ENCODE data around the gene SLC16A9. TPM values are rescaled to one million over a fixed set of nuclear protein-coding genes. Genes with fewer than 3 reads are reported as not detected.

Gene SLC16A9
- total RNA-seq, 1 donor from 2014 or later: 1.2 TPM

- ChIA-PET POLR2A (no interaction called here), CTCF (no interaction called here)
- Mint-ChIP-seq H3K4me1 (peaks cover 10% of the 10 kb centered on the region), H3K27me3 (no peaks in the 10 kb centered on the region), H3K36me3 (ENCODE audit: low read depth) (no peaks in the 10 kb centered on the region), H3K4me3 (no peak overlapping the region), H3K9me3 (peaks cover 8% of the 10 kb centered on the region), H3K27ac (no peak overlapping the region)
- ATAC-seq (ENCODE audit: low read depth) (no peak), DNase-seq (no peak)
- no peak for TF ChIP-seq CTCF (IDR thresholded peaks at IDR 0.05)
- intact Hi-C loops (cut with micrococcal nuclease): no loop called here
Measured at GRCh38 chr10:59657724-59658123, 51.9 kb downstream of the SLC16A9 start.

- DNase-seq (no peak), ATAC-seq (ENCODE audit: low read depth) (no peak)
- intact Hi-C loops (cut with micrococcal nuclease): no loop called here
- Mint-ChIP-seq H3K4me3 (no peak overlapping the region), H3K27me3 (no peaks in the 10 kb centered on the region), H3K9me3 (peaks cover 8% of the 10 kb centered on the region), H3K4me1 (peaks cover 17% of the 10 kb centered on the region), H3K27ac (no peak overlapping the region), H3K36me3 (ENCODE audit: low read depth) (no peaks in the 10 kb centered on the region)
- POLR2A ChIA-PET: no interaction called here
- TF ChIP-seq CTCF (IDR thresholded peaks at IDR 0.05): no peak
- CTCF ChIA-PET: no interaction called here
Measured at GRCh38 chr10:59655309-59655708, 54.3 kb downstream of the SLC16A9 start.

- ATAC-seq (ENCODE audit: low read depth) (no peak), DNase-seq (no peak)
- CTCF ChIA-PET: no interaction called here
- POLR2A ChIA-PET: no interaction called here
- Mint-ChIP-seq H3K9me3 (no peaks in the 10 kb centered on the region), H3K4me1 (peaks cover 17% of the 10 kb centered on the region), H3K27me3 (no peaks in the 10 kb centered on the region), H3K27ac (no peak overlapping the region), H3K36me3 (ENCODE audit: low read depth) (no peaks in the 10 kb centered on the region), H3K4me3 (no peak overlapping the region)
- no peak for TF ChIP-seq CTCF (IDR thresholded peaks at IDR 0.05)
- intact Hi-C loops (cut with micrococcal nuclease): no loop called here
Measured at GRCh38 chr10:59654007-59654406, 55.6 kb downstream of the SLC16A9 start.

GRCh38 chr10:59651902-59652301, 57.7 kb downstream of the SLC16A9 start:
- ATAC-seq (ENCODE audit: low read depth) (no peak), DNase-seq (no peak)
- no peaks in the 10 kb centered on the region for H3K36me3 Mint-ChIP-seq (ENCODE audit: low read depth)
- no peak for TF ChIP-seq CTCF (IDR thresholded peaks at IDR 0.05)
- H3K9me3 Mint-ChIP-seq: no peaks in the 10 kb centered on the region
- no peaks in the 10 kb centered on the region for H3K27me3 Mint-ChIP-seq
- CTCF ChIA-PET: no interaction called here
- no peak overlapping the region for H3K4me3 Mint-ChIP-seq
- intact Hi-C loops (cut with micrococcal nuclease): no loop called here
- POLR2A ChIA-PET: no interaction called here
- peaks cover 17% of the 10 kb centered on the region for H3K4me1 Mint-ChIP-seq
- no peak overlapping the region for H3K27ac Mint-ChIP-seq

- intact Hi-C loops (cut with micrococcal nuclease): no loop called here
- no peak for DNase-seq
- no peak overlapping the region for H3K27ac Mint-ChIP-seq
- H3K36me3 Mint-ChIP-seq (ENCODE audit: low read depth): no peaks in the 10 kb centered on the region
- no peak overlapping the region for H3K4me3 Mint-ChIP-seq
- H3K9me3 Mint-ChIP-seq: peaks cover 11% of the 10 kb centered on the region
- ChIA-PET POLR2A (no interaction called here), CTCF (interaction anchor here (0.6 kb wide), 1 partner anchor 508 kb away, joined by 3 read pairs; no protein-coding TSS in a partner anchor)
- ATAC-seq (ENCODE audit: low read depth): no peak
- no peaks in the 10 kb centered on the region for H3K27me3 Mint-ChIP-seq
- no peak for TF ChIP-seq CTCF (IDR thresholded peaks at IDR 0.05)
- peaks cover 17% of the 10 kb centered on the region for H3K4me1 Mint-ChIP-seq
Measured at GRCh38 chr10:59649606-59650346, 59.9 kb downstream of the SLC16A9 start.

All from activated B cell treated with CpG ODN at 0.5 μM for 24 hours (primary cell).